ENCODE measurements around the gene CREBBP.

Gene CREBBP

GRCh38 chr16:3760518-3760917 is 120.0 kb downstream of the CREBBP start:
- Histone ChIP-seq H3K4me1 (ENCODE audit: control insufficient read depth, insufficient read depth, low read length) (no peaks in the 10 kb centered on the region), H3K27me3 (ENCODE audit: control insufficient read depth, insufficient read depth, low read length) (no peaks in the 10 kb centered on the region), H3K36me3 (ENCODE audit: control insufficient read depth, insufficient read depth, low read length) (peaks cover 64% of the 10 kb centered on the region)

DNA sequence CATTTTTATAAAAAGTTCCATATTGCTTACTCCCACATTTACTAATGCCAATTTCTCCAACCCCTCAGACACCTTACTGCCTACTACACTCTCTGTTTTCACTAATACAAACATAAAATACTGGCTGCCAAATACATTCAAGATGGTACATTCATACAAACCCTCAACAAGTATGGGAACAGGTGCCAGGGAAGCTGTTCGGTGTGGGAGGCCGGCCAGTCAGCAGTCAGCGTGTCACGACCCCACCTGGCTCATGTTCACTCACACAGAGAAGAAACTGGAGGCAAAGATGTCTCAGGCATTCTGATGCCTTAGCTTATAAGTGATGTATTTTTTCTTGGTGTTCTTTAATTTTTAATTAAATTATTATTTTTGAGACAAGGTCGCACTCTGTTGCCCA is 120.8 kb downstream of the CREBBP start:
- no peaks in the 10 kb centered on the region for H3K4me1 ChIP-seq (ENCODE audit: control insufficient read depth, insufficient read depth, low read length)
- no peak overlapping the region for H3K27ac ChIP-seq (ENCODE audit: low read depth, low read length)
- peaks cover 62% of the 10 kb centered on the region for H3K36me3 ChIP-seq (ENCODE audit: control insufficient read depth, insufficient read depth, low read length)
- no peak overlapping the region for H3K9ac ChIP-seq (ENCODE audit: low read depth, low read length)
- H3K27me3 ChIP-seq (ENCODE audit: control insufficient read depth, insufficient read depth, low read length), result no peaks in the 10 kb centered on the region
- H3K4me3 ChIP-seq (ENCODE audit: low read depth, low read length), result no peak overlapping the region
- no peaks in the 10 kb centered on the region for H3K9me3 ChIP-seq (ENCODE audit: control insufficient read depth, insufficient read depth, low read length)

More at GRCh38 chr16:3760518-3760917, 120.0 kb downstream of the CREBBP start:
- no peaks in the 10 kb centered on the region for H3K9me3 ChIP-seq (ENCODE audit: control insufficient read depth, insufficient read depth, low read length)
- H3K9ac ChIP-seq (ENCODE audit: low read depth, low read length), result no peak overlapping the region
- H3K27ac ChIP-seq (ENCODE audit: low read depth, low read length), result no peak overlapping the region
- H3K4me3 ChIP-seq (ENCODE audit: low read depth, low read length), result no peak overlapping the region

DNA sequence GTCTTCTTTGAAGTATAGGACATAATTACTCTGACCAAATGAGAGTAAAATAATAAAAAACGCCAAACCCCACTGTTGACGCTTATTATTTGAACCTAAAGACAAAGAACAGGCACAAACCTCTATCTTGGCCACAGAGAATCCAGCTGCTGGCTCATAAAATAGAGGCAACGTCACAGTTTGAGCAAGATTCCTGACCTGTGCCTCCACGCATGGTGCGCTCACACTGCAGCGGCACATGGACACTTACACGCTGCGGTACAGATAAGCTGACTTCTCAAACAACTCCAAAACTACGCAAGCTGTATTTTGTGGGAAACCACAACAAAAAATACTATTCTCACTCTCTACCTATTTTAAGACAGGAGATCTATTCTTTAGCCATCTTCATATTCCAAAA is 124.4 kb downstream of the CREBBP start:
- no peaks in the 10 kb centered on the region for H3K4me1 ChIP-seq (ENCODE audit: control insufficient read depth, insufficient read depth, low read length)
- no peaks in the 10 kb centered on the region for H3K27me3 ChIP-seq (ENCODE audit: control insufficient read depth, insufficient read depth, low read length)
- H3K36me3 ChIP-seq (ENCODE audit: control insufficient read depth, insufficient read depth, low read length), result peaks cover 78% of the 10 kb centered on the region
- H3K27ac ChIP-seq (ENCODE audit: low read depth, low read length), result no peak overlapping the region
- H3K9ac ChIP-seq (ENCODE audit: low read depth, low read length), result no peak overlapping the region
- no peak overlapping the region for H3K4me3 ChIP-seq (ENCODE audit: low read depth, low read length)
- H3K9me3 ChIP-seq (ENCODE audit: control insufficient read depth, insufficient read depth, low read length), result no peaks in the 10 kb centered on the region

DNA sequence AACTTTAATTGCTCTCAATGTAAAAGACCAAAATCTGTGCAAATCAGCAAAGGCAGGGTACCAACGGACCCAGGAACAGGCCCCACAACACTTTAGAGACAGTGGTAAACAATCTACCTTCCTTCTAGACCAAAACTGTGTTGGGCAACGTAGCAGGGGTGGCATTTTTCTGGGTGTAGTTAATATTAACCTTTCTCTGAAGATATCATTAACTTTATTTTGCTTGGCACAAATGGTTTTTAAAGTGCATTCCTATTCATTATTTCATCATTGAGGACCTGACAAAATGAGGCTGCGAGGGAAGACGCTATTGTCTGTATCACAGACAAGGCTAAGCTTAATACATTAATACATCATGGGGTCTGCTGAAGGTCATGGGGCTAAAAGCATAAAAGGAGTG is 125.3 kb downstream of the CREBBP start:
- H3K36me3 ChIP-seq (ENCODE audit: control insufficient read depth, insufficient read depth, low read length), result peaks cover 83% of the 10 kb centered on the region
- no peak overlapping the region for H3K27ac ChIP-seq (ENCODE audit: low read depth, low read length)
- no peaks in the 10 kb centered on the region for H3K4me1 ChIP-seq (ENCODE audit: control insufficient read depth, insufficient read depth, low read length)
- H3K9ac ChIP-seq (ENCODE audit: low read depth, low read length), result 0 out of 2 replicates have a peak overlapping the region, but pooled peaks have one; percentile 7
- H3K27me3 ChIP-seq (ENCODE audit: control insufficient read depth, insufficient read depth, low read length), result no peaks in the 10 kb centered on the region
- H3K9me3 ChIP-seq (ENCODE audit: control insufficient read depth, insufficient read depth, low read length), result no peaks in the 10 kb centered on the region
- H3K4me3 ChIP-seq (ENCODE audit: low read depth, low read length), result no peak overlapping the region

- peaks cover 86% of the 10 kb centered on the region for H3K36me3 ChIP-seq (ENCODE audit: control insufficient read depth, insufficient read depth, low read length)
- no peaks in the 10 kb centered on the region for H3K4me1 ChIP-seq (ENCODE audit: control insufficient read depth, insufficient read depth, low read length)
- H3K9me3 ChIP-seq (ENCODE audit: control insufficient read depth, insufficient read depth, low read length), result no peaks in the 10 kb centered on the region
- no peak overlapping the region for H3K27ac ChIP-seq (ENCODE audit: low read depth, low read length)
- H3K9ac ChIP-seq (ENCODE audit: low read depth, low read length), result no peak overlapping the region
- H3K27me3 ChIP-seq (ENCODE audit: control insufficient read depth, insufficient read depth, low read length), result no peaks in the 10 kb centered on the region
- H3K4me3 ChIP-seq (ENCODE audit: low read depth, low read length), result no peak overlapping the region
Measured at GRCh38 chr16:3754772-3755171, 125.7 kb downstream of the CREBBP start.

DNA sequence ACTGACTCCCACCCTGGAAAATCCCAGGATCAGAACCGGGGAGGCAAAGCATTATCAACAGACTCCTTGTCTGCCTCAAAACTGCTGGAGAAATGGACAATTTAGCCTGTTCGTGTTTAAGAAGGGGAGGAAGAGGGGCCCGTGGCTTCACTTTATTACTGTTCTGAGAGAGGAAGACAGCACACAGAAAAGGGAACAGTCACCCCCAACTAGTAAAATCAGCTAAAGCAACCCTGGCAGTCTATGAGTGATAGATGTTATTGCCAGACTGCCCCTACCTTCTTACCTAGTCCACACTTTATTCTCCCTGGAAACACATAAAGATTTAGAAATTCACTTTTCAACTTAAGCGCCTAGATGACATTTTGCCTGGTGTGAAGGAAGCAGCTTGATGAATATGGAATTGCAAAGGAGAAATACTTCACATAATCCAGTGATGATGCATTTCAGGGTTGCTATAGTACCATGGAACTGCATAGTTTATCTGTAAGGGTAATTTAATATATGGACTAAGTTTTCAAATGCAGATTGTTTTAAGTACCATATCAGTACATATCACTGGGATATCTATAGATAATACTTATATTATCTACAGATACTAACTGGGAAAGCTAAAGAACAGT is 126.3 kb downstream of the CREBBP start:
- no peaks in the 10 kb centered on the region for H3K4me1 ChIP-seq (ENCODE audit: control insufficient read depth, insufficient read depth, low read length)
- H3K9me3 ChIP-seq (ENCODE audit: control insufficient read depth, insufficient read depth, low read length), result no peaks in the 10 kb centered on the region
- H3K9ac ChIP-seq (ENCODE audit: low read depth, low read length), result no peak overlapping the region
- no peak overlapping the region for H3K4me3 ChIP-seq (ENCODE audit: low read depth, low read length)
- H3K27me3 ChIP-seq (ENCODE audit: control insufficient read depth, insufficient read depth, low read length), result no peaks in the 10 kb centered on the region
- peaks cover 87% of the 10 kb centered on the region for H3K36me3 ChIP-seq (ENCODE audit: control insufficient read depth, insufficient read depth, low read length)
- no peak overlapping the region for H3K27ac ChIP-seq (ENCODE audit: low read depth, low read length)

GRCh38 chr16:3752984-3753383 is 127.5 kb downstream of the CREBBP start:
- H3K4me1 ChIP-seq (ENCODE audit: control insufficient read depth, insufficient read depth, low read length), result no peaks in the 10 kb centered on the region
- H3K36me3 ChIP-seq (ENCODE audit: control insufficient read depth, insufficient read depth, low read length), result peaks cover 80% of the 10 kb centered on the region
- no peaks in the 10 kb centered on the region for H3K27me3 ChIP-seq (ENCODE audit: control insufficient read depth, insufficient read depth, low read length)
- no peak overlapping the region for H3K9ac ChIP-seq (ENCODE audit: low read depth, low read length)
- no peak overlapping the region for H3K27ac ChIP-seq (ENCODE audit: low read depth, low read length)
- no peaks in the 10 kb centered on the region for H3K9me3 ChIP-seq (ENCODE audit: control insufficient read depth, insufficient read depth, low read length)
- H3K4me3 ChIP-seq (ENCODE audit: low read depth, low read length), result no peak overlapping the region

GRCh38 chr16:3751878-3752277 is 128.6 kb downstream of the CREBBP start:
- Histone ChIP-seq H3K27ac (ENCODE audit: low read depth, low read length) (no peak overlapping the region), H3K4me3 (ENCODE audit: low read depth, low read length) (no peak overlapping the region), H3K27me3 (ENCODE audit: control insufficient read depth, insufficient read depth, low read length) (no peaks in the 10 kb centered on the region), H3K9me3 (ENCODE audit: control insufficient read depth, insufficient read depth, low read length) (no peaks in the 10 kb centered on the region), H3K36me3 (ENCODE audit: control insufficient read depth, insufficient read depth, low read length) (peaks cover 76% of the 10 kb centered on the region), H3K4me1 (ENCODE audit: control insufficient read depth, insufficient read depth, low read length) (no peaks in the 10 kb centered on the region), H3K9ac (ENCODE audit: low read depth, low read length) (no peak overlapping the region)

DNA sequence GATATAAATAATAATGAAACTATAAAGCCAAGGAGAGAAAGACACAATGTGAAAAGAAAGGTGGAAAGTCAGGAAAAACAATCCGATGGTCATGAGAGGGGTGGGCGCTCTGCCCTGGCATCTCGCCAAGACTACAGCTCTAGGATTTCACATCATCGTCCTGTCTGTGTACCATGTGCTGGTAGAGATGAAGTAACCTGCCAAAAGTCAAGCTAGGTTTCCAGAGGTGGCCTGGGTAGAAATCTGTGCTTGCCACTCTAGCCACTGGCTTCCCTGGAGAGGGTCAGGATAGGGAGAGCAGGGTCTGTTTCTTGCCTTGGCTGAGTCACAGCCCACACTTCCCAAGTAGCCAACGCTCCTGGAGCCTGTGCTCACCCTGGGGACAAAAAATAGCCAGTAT is 132.2 kb downstream of the CREBBP start:
- H3K27me3 ChIP-seq (ENCODE audit: control insufficient read depth, insufficient read depth, low read length), result no peaks in the 10 kb centered on the region
- no peak overlapping the region for H3K27ac ChIP-seq (ENCODE audit: low read depth, low read length)
- H3K9ac ChIP-seq (ENCODE audit: low read depth, low read length), result no peak overlapping the region
- H3K4me3 ChIP-seq (ENCODE audit: low read depth, low read length), result no peak overlapping the region
- H3K4me1 ChIP-seq (ENCODE audit: control insufficient read depth, insufficient read depth, low read length), result no peaks in the 10 kb centered on the region
- no peaks in the 10 kb centered on the region for H3K9me3 ChIP-seq (ENCODE audit: control insufficient read depth, insufficient read depth, low read length)
- H3K36me3 ChIP-seq (ENCODE audit: control insufficient read depth, insufficient read depth, low read length), result peaks cover 82% of the 10 kb centered on the region

- Histone ChIP-seq H3K9ac (ENCODE audit: low read depth, low read length) (no peak overlapping the region), H3K4me3 (ENCODE audit: low read depth, low read length) (no peak overlapping the region), H3K4me1 (ENCODE audit: control insufficient read depth, insufficient read depth, low read length) (no peaks in the 10 kb centered on the region), H3K27ac (ENCODE audit: low read depth, low read length) (no peak overlapping the region), H3K9me3 (ENCODE audit: control insufficient read depth, insufficient read depth, low read length) (no peaks in the 10 kb centered on the region), H3K27me3 (ENCODE audit: control insufficient read depth, insufficient read depth, low read length) (no peaks in the 10 kb centered on the region), H3K36me3 (ENCODE audit: control insufficient read depth, insufficient read depth, low read length) (peaks cover 80% of the 10 kb centered on the region)
Measured at GRCh38 chr16:3745751-3746355, 134.7 kb downstream of the CREBBP start.

GRCh38 chr16:3744018-3744417 is 136.5 kb downstream of the CREBBP start:
- Histone ChIP-seq H3K4me1 (ENCODE audit: control insufficient read depth, insufficient read depth, low read length) (no peaks in the 10 kb centered on the region), H3K36me3 (ENCODE audit: control insufficient read depth, insufficient read depth, low read length) (peaks cover 81% of the 10 kb centered on the region), H3K9ac (ENCODE audit: low read depth, low read length) (no peak overlapping the region), H3K27ac (ENCODE audit: low read depth, low read length) (no peak overlapping the region), H3K27me3 (ENCODE audit: control insufficient read depth, insufficient read depth, low read length) (no peaks in the 10 kb centered on the region), H3K4me3 (ENCODE audit: low read depth, low read length) (no peak overlapping the region), H3K9me3 (ENCODE audit: control insufficient read depth, insufficient read depth, low read length) (no peaks in the 10 kb centered on the region)
